ENCODE results near the gene CSNK2A3.

DNA sequence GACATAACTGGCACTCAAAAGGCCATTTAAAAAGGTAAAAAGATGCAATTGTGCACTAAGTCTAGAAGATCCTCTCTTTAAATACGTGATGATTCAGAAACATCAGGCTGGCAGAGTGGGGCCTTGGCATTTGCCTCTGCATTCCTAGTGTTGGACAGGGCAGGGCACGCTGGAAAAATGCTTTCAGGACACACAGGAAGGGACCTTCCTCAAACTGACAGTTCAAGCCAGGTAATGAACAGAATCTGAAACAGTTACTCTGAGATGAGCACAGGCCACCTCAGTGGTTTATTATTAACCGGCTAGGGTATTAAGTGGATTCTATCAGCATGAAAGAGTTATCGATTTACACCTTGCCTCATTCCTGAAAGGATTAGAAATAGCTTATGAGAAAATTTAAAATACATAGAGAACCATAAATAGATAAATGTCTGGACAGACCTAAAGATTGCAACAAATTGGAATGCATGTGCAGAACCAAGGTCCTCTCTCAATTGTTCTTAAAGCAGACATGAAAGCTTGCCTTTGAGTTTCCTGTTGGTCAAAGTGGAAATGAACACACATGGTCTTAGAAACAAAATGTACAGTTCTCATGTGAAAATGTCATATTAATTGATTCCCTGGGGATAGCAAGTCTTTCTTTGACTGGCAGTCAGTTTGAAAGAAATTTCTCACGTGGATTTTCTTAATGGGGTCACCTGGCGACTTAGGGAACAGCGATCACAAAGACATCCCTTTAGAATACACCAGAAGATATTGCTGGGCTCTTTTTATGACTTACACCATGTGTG lies 21.5 kb upstream of the CSNK2A3 start:
- TF ChIP-seq, protein P1, sequence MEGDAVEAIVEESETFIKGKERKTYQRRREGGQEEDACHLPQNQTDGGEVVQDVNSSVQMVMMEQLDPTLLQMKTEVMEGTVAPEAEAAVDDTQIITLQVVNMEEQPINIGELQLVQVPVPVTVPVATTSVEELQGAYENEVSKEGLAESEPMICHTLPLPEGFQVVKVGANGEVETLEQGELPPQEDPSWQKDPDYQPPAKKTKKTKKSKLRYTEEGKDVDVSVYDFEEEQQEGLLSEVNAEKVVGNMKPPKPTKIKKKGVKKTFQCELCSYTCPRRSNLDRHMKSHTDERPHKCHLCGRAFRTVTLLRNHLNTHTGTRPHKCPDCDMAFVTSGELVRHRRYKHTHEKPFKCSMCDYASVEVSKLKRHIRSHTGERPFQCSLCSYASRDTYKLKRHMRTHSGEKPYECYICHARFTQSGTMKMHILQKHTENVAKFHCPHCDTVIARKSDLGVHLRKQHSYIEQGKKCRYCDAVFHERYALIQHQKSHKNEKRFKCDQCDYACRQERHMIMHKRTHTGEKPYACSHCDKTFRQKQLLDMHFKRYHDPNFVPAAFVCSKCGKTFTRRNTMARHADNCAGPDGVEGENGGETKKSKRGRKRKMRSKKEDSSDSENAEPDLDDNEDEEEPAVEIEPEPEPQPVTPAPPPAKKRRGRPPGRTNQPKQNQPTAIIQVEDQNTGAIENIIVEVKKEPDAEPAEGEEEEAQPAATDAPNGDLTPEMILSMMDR (conservative IDR thresholded peaks at IDR 0.05; ENCODE audit: low read length), result no peak
- TF ChIP-seq EZH2phosphoT487 (IDR thresholded peaks at IDR 0.05; ENCODE audit: borderline replicate concordance), result no peak

Data from Loucy (cell line).